ENCODE results near the gene ADA. TPM values are rescaled to one million over a fixed set of nuclear protein-coding genes. Genes with fewer than 3 reads are reported as not detected.

The ADA gene
- total and polyA plus RNA-seq, 3 donors from 2014 or later, result 8.2 to 11.2 (median 10.0) TPM

DNA sequence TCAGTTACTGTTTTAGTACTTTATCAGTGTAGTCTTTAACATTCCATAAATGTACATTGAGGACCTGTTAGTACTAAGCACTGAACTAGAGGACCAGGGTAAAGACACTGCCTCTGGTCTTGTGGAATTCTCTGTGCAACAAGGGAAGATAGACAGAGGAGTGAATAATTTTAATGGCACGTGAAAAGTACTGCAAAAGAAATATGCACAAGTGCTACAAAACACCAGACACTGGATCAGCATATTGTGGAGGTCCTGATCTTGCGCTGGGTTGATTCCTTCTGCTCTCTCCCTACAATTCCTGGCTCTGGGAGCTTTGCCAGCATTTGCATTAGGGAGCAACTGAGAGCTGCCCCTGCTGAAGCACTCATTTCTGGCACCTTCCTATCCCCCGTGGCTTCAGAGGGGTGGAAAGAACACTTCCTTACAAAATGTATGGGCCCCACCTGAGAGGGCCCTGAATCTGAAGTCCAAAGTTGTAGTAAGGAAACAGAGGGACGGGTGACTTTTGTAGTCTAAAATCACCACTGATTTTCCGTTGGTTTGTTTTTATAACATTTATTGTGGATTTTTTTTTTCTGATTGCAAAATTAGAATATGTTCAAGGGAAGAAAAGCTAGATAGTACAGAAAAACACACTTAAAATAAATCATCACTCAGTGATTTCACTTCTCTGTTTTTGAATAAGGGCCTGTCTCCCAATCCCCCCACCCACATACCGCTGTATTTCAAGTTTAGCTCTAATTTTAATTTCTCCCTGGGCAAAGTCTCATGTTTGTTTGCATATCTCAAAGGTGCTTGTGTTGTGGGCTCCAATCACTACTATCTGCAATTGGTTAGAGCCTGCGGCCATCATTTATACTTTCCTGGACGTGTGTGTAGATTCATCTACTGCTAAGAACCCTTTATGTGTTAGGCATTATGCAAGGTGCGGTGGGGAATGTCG lies 64.2 kb downstream of the ADA start:
- TF ChIP-seq POLR2A (IDR thresholded peaks at IDR 0.05), result no peak
- TF ChIP-seq, protein P1, sequence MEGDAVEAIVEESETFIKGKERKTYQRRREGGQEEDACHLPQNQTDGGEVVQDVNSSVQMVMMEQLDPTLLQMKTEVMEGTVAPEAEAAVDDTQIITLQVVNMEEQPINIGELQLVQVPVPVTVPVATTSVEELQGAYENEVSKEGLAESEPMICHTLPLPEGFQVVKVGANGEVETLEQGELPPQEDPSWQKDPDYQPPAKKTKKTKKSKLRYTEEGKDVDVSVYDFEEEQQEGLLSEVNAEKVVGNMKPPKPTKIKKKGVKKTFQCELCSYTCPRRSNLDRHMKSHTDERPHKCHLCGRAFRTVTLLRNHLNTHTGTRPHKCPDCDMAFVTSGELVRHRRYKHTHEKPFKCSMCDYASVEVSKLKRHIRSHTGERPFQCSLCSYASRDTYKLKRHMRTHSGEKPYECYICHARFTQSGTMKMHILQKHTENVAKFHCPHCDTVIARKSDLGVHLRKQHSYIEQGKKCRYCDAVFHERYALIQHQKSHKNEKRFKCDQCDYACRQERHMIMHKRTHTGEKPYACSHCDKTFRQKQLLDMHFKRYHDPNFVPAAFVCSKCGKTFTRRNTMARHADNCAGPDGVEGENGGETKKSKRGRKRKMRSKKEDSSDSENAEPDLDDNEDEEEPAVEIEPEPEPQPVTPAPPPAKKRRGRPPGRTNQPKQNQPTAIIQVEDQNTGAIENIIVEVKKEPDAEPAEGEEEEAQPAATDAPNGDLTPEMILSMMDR (IDR thresholded peaks at IDR 0.05), result no peak
- no peaks in the 10 kb centered on the region for H3K4me1 ChIP-seq
- no peak for DNase-seq
- H3K9me3 ChIP-seq, result no peaks in the 10 kb centered on the region
- WGBS, 2 donors, result 73 to 75% methylated on average over 10 of the region's 10 CpGs
- no peaks in the 10 kb centered on the region for H3K36me3 ChIP-seq (ENCODE audit: low read depth, missing control alignments)
- peak overlapping the region in 1 of 2 donors; percentile 1 for H3K27ac ChIP-seq
- H3K4me3 ChIP-seq, result no peak overlapping the region
- H3K27me3 ChIP-seq, result no peaks in the 10 kb centered on the region
- intact Hi-C loops (cut with DNase I; ENCODE audit: low total_unique reads), result no loop called here

DNA sequence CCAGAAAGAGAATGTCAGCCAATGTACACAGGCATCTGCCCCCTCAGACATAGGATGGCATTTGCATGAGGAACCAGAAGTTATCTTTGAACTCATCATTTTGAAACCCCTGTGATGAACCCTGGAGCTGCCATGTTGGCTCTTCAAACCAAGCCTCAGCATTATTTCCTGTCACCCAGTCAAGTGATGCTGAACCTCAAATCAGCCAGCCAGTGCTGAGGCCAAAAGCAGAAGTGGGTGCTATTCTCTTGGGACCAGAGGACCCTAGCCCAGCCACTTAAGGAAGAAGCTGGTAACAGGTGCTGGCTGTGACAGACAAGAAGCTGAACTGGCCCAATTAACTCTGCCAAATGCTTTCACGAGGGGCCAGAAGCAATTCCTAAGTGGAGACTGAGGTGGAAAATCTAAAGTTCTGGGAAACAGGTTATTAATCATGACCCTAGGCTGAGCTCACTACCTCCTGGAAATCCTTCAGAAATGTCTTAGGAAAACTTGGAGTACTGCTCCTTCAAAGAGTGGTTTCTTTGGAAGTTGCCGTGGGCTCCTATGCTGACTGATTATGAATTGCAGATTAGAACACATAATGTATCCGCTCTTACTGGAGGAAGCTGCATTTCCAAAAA lies 65.1 kb downstream of the ADA start:
- Histone ChIP-seq H3K4me3 (no peak overlapping the region), H3K9me3 (no peaks in the 10 kb centered on the region), H3K27ac (peak overlapping the region in 1 of 2 donors; percentile 1), H3K27me3 (no peaks in the 10 kb centered on the region), H3K4me1 (peaks cover 6% of the 10 kb centered on the region), H3K36me3 (ENCODE audit: low read depth, missing control alignments) (no peaks in the 10 kb centered on the region)
- DNase-seq, result no peak
- TF ChIP-seq, protein P1 (IDR thresholded peaks at IDR 0.05), result no peak
- intact Hi-C loops (cut with DNase I; ENCODE audit: low total_unique reads), result no loop called here
- WGBS, 2 donors, result 58 to 63% methylated on average over 3 of the region's 3 CpGs

DNA sequence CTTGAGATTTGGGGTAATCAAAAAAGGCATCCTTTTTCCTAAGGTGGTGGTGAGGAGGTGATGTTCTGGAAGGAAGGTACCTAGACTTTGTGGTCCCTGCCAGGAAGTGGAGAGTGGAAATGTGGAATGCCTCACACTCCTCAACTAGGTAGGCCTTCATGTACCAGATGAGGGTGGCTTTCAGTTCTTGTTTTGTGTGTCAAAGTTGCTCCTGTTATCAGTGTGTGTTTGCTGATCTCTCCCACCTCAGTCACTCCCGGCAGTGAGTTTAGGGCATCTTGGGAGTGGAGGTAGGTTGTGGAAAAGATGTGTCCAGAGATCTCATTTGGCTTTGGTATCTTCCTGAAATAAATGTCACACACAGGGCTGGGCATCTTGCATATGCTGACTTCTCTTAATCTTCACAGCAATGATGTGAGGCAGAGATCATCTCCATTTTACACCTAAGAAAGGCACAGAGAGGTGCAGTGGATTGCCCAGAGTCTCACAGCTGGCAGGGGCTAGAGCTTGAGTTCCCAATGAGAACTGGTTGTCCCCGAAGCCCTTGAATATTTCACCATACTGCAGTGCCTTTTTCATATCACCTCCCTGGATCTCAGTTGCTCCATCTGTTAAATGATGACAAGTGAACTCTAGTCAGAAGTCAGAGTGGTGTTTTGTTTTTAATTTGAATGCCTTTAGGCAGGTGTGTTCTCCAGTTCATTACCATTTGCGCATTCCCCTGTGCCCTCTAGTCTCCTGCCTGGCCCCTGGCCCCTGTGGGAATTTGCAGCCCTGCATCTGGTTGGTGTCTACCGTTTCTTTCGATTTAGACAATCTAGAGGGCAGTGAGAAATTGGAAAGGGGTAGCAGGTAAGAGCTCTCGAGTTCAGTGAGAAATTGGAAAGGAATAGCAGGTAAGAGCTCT lies 66.2 kb downstream of the ADA start:
- no peak overlapping the region for H3K4me3 ChIP-seq
- no peak for DNase-seq
- peaks cover 6% of the 10 kb centered on the region for H3K4me1 ChIP-seq
- intact Hi-C loops (cut with DNase I; ENCODE audit: low total_unique reads), result no loop called here
- no peaks in the 10 kb centered on the region for H3K9me3 ChIP-seq
- no peak for TF ChIP-seq POLR2A (IDR thresholded peaks at IDR 0.05)
- TF ChIP-seq, protein P1 (IDR thresholded peaks at IDR 0.05), result no peak
- no peaks in the 10 kb centered on the region for H3K27me3 ChIP-seq
- no peak overlapping the region for H3K27ac ChIP-seq
- H3K36me3 ChIP-seq (ENCODE audit: low read depth, missing control alignments), result no peaks in the 10 kb centered on the region
- 90 to 95% methylated on average over 6 of the region's 6 CpGs for WGBS, 2 donors

DNA sequence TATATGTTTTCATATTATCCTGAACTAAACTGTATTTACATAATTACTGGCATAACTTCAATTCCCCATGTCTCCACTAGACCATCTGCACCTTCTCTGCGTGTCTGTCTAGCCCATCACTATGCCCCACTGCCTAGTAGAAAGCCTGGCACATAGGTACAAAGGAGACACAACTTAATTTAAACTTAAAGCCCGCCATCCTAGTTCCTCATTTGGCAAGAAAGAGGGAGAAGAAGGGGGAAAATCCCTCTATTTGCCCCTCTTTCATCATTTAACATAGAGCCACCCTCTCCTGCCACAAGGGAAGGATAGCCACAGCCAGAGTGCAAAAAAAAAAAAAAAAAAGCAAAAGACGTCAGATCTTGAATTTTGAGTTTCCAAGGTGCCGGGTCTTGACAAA lies 67.3 kb downstream of the ADA start:
- Histone ChIP-seq H3K4me3 (no peak overlapping the region), H3K36me3 (ENCODE audit: low read depth, missing control alignments) (no peaks in the 10 kb centered on the region), H3K9me3 (no peaks in the 10 kb centered on the region), H3K27me3 (no peaks in the 10 kb centered on the region), H3K27ac (no peak overlapping the region), H3K4me1 (peaks cover 6% of the 10 kb centered on the region)
- intact Hi-C loops (cut with DNase I; ENCODE audit: low total_unique reads), result no loop called here
- no peak for TF ChIP-seq POLR2A (IDR thresholded peaks at IDR 0.05)
- TF ChIP-seq, protein P1 (IDR thresholded peaks at IDR 0.05), result no peak
- 83 to 94% methylated on average over 4 of the region's 4 CpGs for WGBS, 2 donors
- DNase-seq, result no peak

Data from testis (tissue), 3 donors.